ENCODE data around the gene FOXD2.

Gene FOXD2

DNA sequence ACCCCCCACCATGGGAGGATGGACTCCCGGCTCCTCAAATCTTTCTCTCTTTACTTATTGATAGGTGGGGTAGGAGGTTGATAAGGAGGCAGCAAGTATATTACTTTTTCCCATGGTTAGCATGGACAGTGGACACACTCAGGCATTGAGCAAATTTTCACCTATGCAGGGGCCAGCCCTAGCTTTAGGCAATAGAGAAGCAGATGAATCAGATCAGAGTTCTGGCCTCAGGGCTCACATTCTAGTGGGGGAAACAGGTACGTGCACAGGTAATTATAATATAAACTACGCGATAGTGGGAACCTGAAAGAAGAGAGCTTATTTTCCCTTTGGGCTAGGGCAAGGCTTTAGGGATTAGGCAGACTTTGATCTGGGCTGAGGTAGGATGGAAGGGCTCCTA lies 35.3 kb upstream of the FOXD2 start:
- H3K4me3 ChIP-seq (ENCODE audit: low read depth in 1 of 2, low read length in 2 of 2): no peak overlapping the region
- H3K4me1 ChIP-seq (ENCODE audit: control insufficient read depth in 1 of 2, insufficient read depth in 2 of 2, low read length in 2 of 2): peaks cover 8 to 11% of the 10 kb centered on the region in 2 donors
- H3K27me3 ChIP-seq (ENCODE audit: control insufficient read depth in 1 of 2, insufficient read depth in 2 of 2, low read length in 2 of 2): peaks cover 0 to 3% of the 10 kb centered on the region in 2 donors
- H3K27ac ChIP-seq (ENCODE audit: low read depth, low read length): no peak overlapping the region
- H3K36me3 ChIP-seq (ENCODE audit: control insufficient read depth in 1 of 2, insufficient read depth in 2 of 2, low read length in 2 of 2): no peaks in the 10 kb centered on the region
- H3K9ac ChIP-seq (ENCODE audit: low read depth in 1 of 2, low read length in 2 of 2): no peak overlapping the region
- H3K9me3 ChIP-seq (ENCODE audit: control insufficient read depth in 1 of 2, low read length in 2 of 2): no peaks in the 10 kb centered on the region

DNA sequence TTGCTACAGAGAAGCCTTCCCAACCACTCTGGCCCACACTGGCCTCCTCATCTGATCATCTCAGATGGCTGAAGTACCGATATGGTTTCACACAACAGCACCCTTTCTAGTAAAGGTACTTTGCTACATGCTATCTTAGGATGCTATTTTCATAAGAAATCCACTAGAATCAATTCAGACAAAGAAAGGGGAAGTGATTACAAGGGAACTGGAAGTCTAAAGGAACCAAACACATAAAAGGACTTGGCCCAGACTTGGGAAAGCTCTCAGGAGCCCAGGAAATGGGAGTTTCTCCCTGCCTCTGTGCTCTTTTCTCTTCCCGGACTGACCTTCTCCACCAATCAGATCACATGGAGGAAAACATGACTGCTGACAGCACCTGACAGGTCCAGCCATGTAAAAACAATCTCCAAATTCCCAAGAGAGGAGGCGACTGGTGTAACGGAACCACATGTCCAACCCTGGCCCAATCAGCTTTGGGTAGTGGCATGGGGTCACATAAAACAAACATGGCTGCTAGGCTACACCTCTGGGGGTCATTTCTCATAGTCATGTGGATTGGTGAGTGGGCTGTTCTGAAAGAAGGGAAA lies 34.4 kb upstream of the FOXD2 start:
- Histone ChIP-seq H3K27me3 (ENCODE audit: control insufficient read depth in 1 of 2, insufficient read depth in 2 of 2, low read length in 2 of 2) (peaks cover 0 to 3% of the 10 kb centered on the region in 2 donors), H3K4me1 (ENCODE audit: control insufficient read depth in 1 of 2, insufficient read depth in 2 of 2, low read length in 2 of 2) (peaks cover 8 to 11% of the 10 kb centered on the region in 2 donors), H3K27ac (ENCODE audit: low read depth, low read length) (no peak overlapping the region), H3K36me3 (ENCODE audit: control insufficient read depth in 1 of 2, insufficient read depth in 2 of 2, low read length in 2 of 2) (no peaks in the 10 kb centered on the region), H3K4me3 (ENCODE audit: low read depth in 1 of 2, low read length in 2 of 2) (no peak overlapping the region), H3K9ac (ENCODE audit: low read depth in 1 of 2, low read length in 2 of 2) (no peak overlapping the region), H3K9me3 (ENCODE audit: control insufficient read depth in 1 of 2, low read length in 2 of 2) (no peaks in the 10 kb centered on the region)

DNA sequence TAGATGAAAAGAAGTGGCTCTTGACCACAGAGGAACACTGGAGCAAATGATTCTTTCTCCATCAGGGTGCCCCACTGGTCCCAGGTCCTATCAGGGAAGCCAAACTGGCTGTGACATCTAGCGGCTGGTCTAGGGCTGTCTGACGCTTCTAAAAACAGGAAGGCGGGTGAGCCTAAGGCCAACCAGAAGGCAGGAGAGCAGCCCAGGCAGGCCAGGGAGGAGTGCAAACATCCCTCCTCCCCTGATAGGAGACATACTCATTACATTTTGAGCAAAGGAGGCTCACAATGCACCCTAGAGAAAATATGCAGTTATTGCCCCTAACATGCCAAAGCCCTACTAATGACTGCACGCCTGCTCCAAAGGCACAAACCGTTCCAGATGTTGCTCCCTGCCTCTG lies 32.1 kb upstream of the FOXD2 start:
- Histone ChIP-seq H3K9me3 (ENCODE audit: control insufficient read depth in 1 of 2, low read length in 2 of 2) (no peaks in the 10 kb centered on the region), H3K9ac (ENCODE audit: low read depth in 1 of 2, low read length in 2 of 2) (no peak overlapping the region), H3K4me1 (ENCODE audit: control insufficient read depth in 1 of 2, insufficient read depth in 2 of 2, low read length in 2 of 2) (peaks cover 8 to 11% of the 10 kb centered on the region in 2 donors), H3K4me3 (ENCODE audit: low read depth in 1 of 2, low read length in 2 of 2) (no peak overlapping the region), H3K36me3 (ENCODE audit: control insufficient read depth in 1 of 2, insufficient read depth in 2 of 2, low read length in 2 of 2) (no peaks in the 10 kb centered on the region), H3K27me3 (ENCODE audit: control insufficient read depth in 1 of 2, insufficient read depth in 2 of 2, low read length in 2 of 2) (peaks cover 0 to 3% of the 10 kb centered on the region in 2 donors), H3K27ac (ENCODE audit: low read depth, low read length) (no peak overlapping the region)

DNA sequence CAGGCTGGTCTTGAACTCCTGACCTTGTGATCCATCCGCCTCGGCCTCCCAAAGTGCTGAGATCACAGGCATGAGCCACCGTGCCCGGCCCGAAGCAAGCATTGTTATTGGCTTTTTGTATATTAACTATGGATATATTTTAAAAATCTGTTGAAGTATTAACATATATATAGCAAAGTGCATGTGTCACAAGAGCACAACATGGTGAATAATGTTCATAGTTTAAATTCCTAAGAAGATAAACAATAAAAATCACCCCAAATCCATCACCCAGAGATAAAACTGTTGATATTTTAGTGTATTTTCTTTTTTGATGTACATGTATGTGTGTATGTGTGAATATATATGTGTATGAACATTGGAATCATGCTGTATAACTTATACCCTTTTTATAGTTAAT lies 30.9 kb upstream of the FOXD2 start:
- H3K4me1 ChIP-seq (ENCODE audit: control insufficient read depth in 1 of 2, insufficient read depth in 2 of 2, low read length in 2 of 2): peaks cover 0 to 3% of the 10 kb centered on the region in 2 donors
- H3K27ac ChIP-seq (ENCODE audit: low read depth, low read length): no peak overlapping the region
- H3K36me3 ChIP-seq (ENCODE audit: control insufficient read depth in 1 of 2, insufficient read depth in 2 of 2, low read length in 2 of 2): no peaks in the 10 kb centered on the region
- H3K9ac ChIP-seq (ENCODE audit: low read depth in 1 of 2, low read length in 2 of 2): no peak overlapping the region
- peaks cover 3% of the 10 kb centered on the region in 2 donors for H3K27me3 ChIP-seq (ENCODE audit: control insufficient read depth in 1 of 2, insufficient read depth in 2 of 2, low read length in 2 of 2)
- no peaks in the 10 kb centered on the region for H3K9me3 ChIP-seq (ENCODE audit: control insufficient read depth in 1 of 2, low read length in 2 of 2)
- H3K4me3 ChIP-seq (ENCODE audit: low read depth in 1 of 2, low read length in 2 of 2): no peak overlapping the region

- H3K36me3 ChIP-seq (ENCODE audit: control insufficient read depth in 1 of 2, insufficient read depth in 2 of 2, low read length in 2 of 2): no peaks in the 10 kb centered on the region
- peaks cover 3% of the 10 kb centered on the region in 2 donors for H3K27me3 ChIP-seq (ENCODE audit: control insufficient read depth in 1 of 2, insufficient read depth in 2 of 2, low read length in 2 of 2)
- no peaks in the 10 kb centered on the region for H3K9me3 ChIP-seq (ENCODE audit: control insufficient read depth in 1 of 2, low read length in 2 of 2)
- H3K4me3 ChIP-seq (ENCODE audit: low read depth in 1 of 2, low read length in 2 of 2): no peak overlapping the region
- H3K4me1 ChIP-seq (ENCODE audit: control insufficient read depth in 1 of 2, insufficient read depth in 2 of 2, low read length in 2 of 2): no peaks in the 10 kb centered on the region
- no peak overlapping the region for H3K27ac ChIP-seq (ENCODE audit: low read depth, low read length)
- no peak overlapping the region for H3K9ac ChIP-seq (ENCODE audit: low read depth in 1 of 2, low read length in 2 of 2)
These were observed 30.4 kb upstream of the FOXD2 start for GRCh38 chr1:47407481-47407880.

GRCh38 chr1:47409311-47410067 lies 28.4 kb upstream of the FOXD2 start:
- H3K36me3 ChIP-seq (ENCODE audit: control insufficient read depth in 1 of 2, insufficient read depth in 2 of 2, low read length in 2 of 2): no peaks in the 10 kb centered on the region
- no peak overlapping the region for H3K27ac ChIP-seq (ENCODE audit: low read depth, low read length)
- H3K27me3 ChIP-seq (ENCODE audit: control insufficient read depth in 1 of 2, insufficient read depth in 2 of 2, low read length in 2 of 2): peaks cover 3 to 11% of the 10 kb centered on the region in 2 donors

DNA sequence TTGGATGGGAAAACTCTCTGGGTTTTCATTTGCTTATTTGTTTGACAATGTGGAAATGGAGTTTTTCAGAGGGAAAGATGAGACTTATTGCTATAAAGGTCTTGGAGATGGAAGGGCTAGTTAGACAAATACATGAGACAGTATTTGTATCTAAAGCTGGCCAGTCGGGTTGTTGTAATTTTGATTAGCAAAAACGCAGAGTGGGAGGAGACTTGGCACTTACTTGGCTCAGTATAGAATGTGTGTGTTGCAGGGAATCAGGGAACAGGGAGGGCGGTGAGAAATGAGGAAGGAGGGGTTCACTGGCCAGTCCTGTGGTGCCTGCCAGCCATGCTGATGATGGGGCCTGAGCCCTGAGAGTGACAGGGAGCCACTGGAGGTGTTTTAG lies 27.8 kb upstream of the FOXD2 start:
- H3K9ac ChIP-seq (ENCODE audit: low read depth in 1 of 2, low read length in 2 of 2): no peak overlapping the region
- H3K36me3 ChIP-seq (ENCODE audit: control insufficient read depth in 1 of 2, insufficient read depth in 2 of 2, low read length in 2 of 2): no peaks in the 10 kb centered on the region
- no peaks in the 10 kb centered on the region for H3K4me1 ChIP-seq (ENCODE audit: control insufficient read depth in 1 of 2, insufficient read depth in 2 of 2, low read length in 2 of 2)
- no peaks in the 10 kb centered on the region for H3K9me3 ChIP-seq (ENCODE audit: control insufficient read depth in 1 of 2, low read length in 2 of 2)
- H3K4me3 ChIP-seq (ENCODE audit: low read depth in 1 of 2, low read length in 2 of 2): no peak overlapping the region
- H3K27me3 ChIP-seq (ENCODE audit: control insufficient read depth in 1 of 2, insufficient read depth in 2 of 2, low read length in 2 of 2): peaks cover 7 to 16% of the 10 kb centered on the region in 2 donors
- no peak overlapping the region for H3K27ac ChIP-seq (ENCODE audit: low read depth, low read length)

More at GRCh38 chr1:47409311-47410067, 28.4 kb upstream of the FOXD2 start:
- no peaks in the 10 kb centered on the region for H3K4me1 ChIP-seq (ENCODE audit: control insufficient read depth in 1 of 2, insufficient read depth in 2 of 2, low read length in 2 of 2)
- H3K9ac ChIP-seq (ENCODE audit: low read depth in 1 of 2, low read length in 2 of 2): no peak overlapping the region
- H3K4me3 ChIP-seq (ENCODE audit: low read depth in 1 of 2, low read length in 2 of 2): no peak overlapping the region
- no peaks in the 10 kb centered on the region for H3K9me3 ChIP-seq (ENCODE audit: control insufficient read depth in 1 of 2, low read length in 2 of 2)

DNA sequence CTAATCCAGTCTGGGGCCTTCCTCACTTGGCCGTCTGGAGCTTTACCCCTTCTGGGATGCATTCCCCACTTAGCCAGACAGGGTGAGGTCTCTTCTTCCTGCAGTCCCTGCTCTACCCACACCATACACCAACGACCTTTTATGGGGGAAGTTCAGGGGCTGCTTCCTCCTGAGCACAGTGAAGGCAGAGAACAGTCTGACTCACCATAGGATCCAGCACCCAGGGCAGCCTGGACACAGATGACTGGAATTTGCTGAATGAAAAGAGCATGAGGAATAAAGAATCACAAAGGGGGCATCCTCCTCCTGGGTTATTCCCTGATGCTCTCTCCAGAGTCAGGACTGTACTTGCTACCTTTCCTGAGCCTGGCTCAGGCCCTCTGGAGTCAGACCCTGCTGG lies 26.4 kb upstream of the FOXD2 start:
- Histone ChIP-seq H3K4me3 (ENCODE audit: low read depth in 1 of 2, low read length in 2 of 2) (no peak overlapping the region), H3K4me1 (ENCODE audit: control insufficient read depth in 1 of 2, insufficient read depth in 2 of 2, low read length in 2 of 2) (no peaks in the 10 kb centered on the region)

GRCh38 chr1:47412437-47412836 lies 25.4 kb upstream of the FOXD2 start:
- Histone ChIP-seq H3K27me3 (ENCODE audit: control insufficient read depth in 1 of 2, insufficient read depth in 2 of 2, low read length in 2 of 2) (peaks cover 20 to 26% of the 10 kb centered on the region in 2 donors), H3K36me3 (ENCODE audit: control insufficient read depth in 1 of 2, insufficient read depth in 2 of 2, low read length in 2 of 2) (no peaks in the 10 kb centered on the region), H3K27ac (ENCODE audit: low read depth, low read length) (no peak overlapping the region), H3K4me1 (ENCODE audit: control insufficient read depth in 1 of 2, insufficient read depth in 2 of 2, low read length in 2 of 2) (no peaks in the 10 kb centered on the region), H3K9me3 (ENCODE audit: control insufficient read depth in 1 of 2, low read length in 2 of 2) (no peaks in the 10 kb centered on the region), H3K9ac (ENCODE audit: low read depth in 1 of 2, low read length in 2 of 2) (no peak overlapping the region), H3K4me3 (ENCODE audit: low read depth in 1 of 2, low read length in 2 of 2) (no peak overlapping the region)

More for the DNA sequence above, 26.4 kb upstream of the FOXD2 start:
- H3K9ac ChIP-seq (ENCODE audit: low read depth in 1 of 2, low read length in 2 of 2): no peak overlapping the region
- H3K27ac ChIP-seq (ENCODE audit: low read depth, low read length): no peak overlapping the region
- H3K36me3 ChIP-seq (ENCODE audit: control insufficient read depth in 1 of 2, insufficient read depth in 2 of 2, low read length in 2 of 2): no peaks in the 10 kb centered on the region
- H3K27me3 ChIP-seq (ENCODE audit: control insufficient read depth in 1 of 2, insufficient read depth in 2 of 2, low read length in 2 of 2): peaks cover 17 to 23% of the 10 kb centered on the region in 2 donors
- H3K9me3 ChIP-seq (ENCODE audit: control insufficient read depth in 1 of 2, low read length in 2 of 2): no peaks in the 10 kb centered on the region

- H3K4me1 ChIP-seq (ENCODE audit: control insufficient read depth in 1 of 2, insufficient read depth in 2 of 2, low read length in 2 of 2): no peaks in the 10 kb centered on the region
- no peak within 1 kb of the TSS for H3K27ac ChIP-seq (ENCODE audit: low read depth, low read length)
- no peak within 1 kb of the TSS for H3K4me3 ChIP-seq (ENCODE audit: low read depth in 1 of 2, low read length in 2 of 2)
- no peak within 1 kb of the TSS for H3K9ac ChIP-seq (ENCODE audit: low read depth in 1 of 2, low read length in 2 of 2)
- H3K27me3 ChIP-seq (ENCODE audit: control insufficient read depth in 1 of 2, insufficient read depth in 2 of 2, low read length in 2 of 2): peaks cover 33 to 47% of the 10 kb centered on the region in 2 donors
- H3K36me3 ChIP-seq (ENCODE audit: control insufficient read depth in 1 of 2, insufficient read depth in 2 of 2, low read length in 2 of 2): no peaks in the 10 kb centered on the region
- no peaks in the 10 kb centered on the region for H3K9me3 ChIP-seq (ENCODE audit: control insufficient read depth in 1 of 2, low read length in 2 of 2)
These were observed 22.0 kb upstream of the FOXD2 start, which contains the start of gene FOXE3 for GRCh38 chr1:47415728-47416318. TSS of gene FOXE3 (plus strand) at chr1:47416285. CDS start at chr1:47416316, 31 bp downstream.
